Measurements from ENCODE around the gene USHBP1. TPM values are rescaled to one million over a fixed set of nuclear protein-coding genes. Genes with fewer than 3 reads are reported as not detected.
A peak's percentile ranks its signal among the peaks of the same experiment; 100 is the strongest.

USHBP1 gene
- total RNA-seq, 4 donors from 2014 or later, result 0.70 to 4.8 (median 0.73) TPM; not detected in 1

DNA sequence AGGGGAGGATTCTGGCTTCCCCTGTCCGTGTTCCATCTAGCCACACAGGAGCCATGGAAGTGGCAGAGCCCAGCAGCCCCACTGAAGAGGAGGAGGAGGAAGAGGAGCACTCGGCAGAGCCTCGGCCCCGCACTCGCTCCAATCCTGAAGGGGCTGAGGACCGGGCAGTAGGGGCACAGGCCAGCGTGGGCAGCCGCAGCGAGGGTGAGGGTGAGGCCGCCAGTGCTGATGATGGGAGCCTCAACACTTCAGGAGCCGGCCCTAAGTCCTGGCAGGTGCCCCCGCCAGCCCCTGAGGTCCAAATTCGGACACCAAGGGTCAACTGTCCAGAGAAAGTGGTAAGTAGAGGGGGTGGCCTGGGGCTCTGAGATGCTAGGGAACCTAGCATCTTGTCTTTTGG lies 4.2 kb upstream of the USHBP1 start:
- Histone ChIP-seq H3K27me3 (no peaks in the 10 kb centered on the region), H3K4me3 (no peak overlapping the region), H3K27ac (no peak overlapping the region), H3K4me1 (peaks cover 7 to 25% (median 9%) of the 10 kb centered on the region in 3 donors), H3K9me3 (no peaks in the 10 kb centered on the region), H3K36me3 (peaks cover 5 to 52% (median 23%) of the 10 kb centered on the region in 3 donors)
- DNase-seq, result no peak
- 84 to 96% methylated on average over 3 to 4 of the region's 13 CpGs for WGBS, 2 donors
- intact Hi-C loops (cut with DNase I), result no loop called here
- TF ChIP-seq POLR2A (IDR thresholded peaks at IDR 0.05), result no peak
- TF ChIP-seq, protein P1, sequence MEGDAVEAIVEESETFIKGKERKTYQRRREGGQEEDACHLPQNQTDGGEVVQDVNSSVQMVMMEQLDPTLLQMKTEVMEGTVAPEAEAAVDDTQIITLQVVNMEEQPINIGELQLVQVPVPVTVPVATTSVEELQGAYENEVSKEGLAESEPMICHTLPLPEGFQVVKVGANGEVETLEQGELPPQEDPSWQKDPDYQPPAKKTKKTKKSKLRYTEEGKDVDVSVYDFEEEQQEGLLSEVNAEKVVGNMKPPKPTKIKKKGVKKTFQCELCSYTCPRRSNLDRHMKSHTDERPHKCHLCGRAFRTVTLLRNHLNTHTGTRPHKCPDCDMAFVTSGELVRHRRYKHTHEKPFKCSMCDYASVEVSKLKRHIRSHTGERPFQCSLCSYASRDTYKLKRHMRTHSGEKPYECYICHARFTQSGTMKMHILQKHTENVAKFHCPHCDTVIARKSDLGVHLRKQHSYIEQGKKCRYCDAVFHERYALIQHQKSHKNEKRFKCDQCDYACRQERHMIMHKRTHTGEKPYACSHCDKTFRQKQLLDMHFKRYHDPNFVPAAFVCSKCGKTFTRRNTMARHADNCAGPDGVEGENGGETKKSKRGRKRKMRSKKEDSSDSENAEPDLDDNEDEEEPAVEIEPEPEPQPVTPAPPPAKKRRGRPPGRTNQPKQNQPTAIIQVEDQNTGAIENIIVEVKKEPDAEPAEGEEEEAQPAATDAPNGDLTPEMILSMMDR (IDR thresholded peaks at IDR 0.05), result no peak

DNA sequence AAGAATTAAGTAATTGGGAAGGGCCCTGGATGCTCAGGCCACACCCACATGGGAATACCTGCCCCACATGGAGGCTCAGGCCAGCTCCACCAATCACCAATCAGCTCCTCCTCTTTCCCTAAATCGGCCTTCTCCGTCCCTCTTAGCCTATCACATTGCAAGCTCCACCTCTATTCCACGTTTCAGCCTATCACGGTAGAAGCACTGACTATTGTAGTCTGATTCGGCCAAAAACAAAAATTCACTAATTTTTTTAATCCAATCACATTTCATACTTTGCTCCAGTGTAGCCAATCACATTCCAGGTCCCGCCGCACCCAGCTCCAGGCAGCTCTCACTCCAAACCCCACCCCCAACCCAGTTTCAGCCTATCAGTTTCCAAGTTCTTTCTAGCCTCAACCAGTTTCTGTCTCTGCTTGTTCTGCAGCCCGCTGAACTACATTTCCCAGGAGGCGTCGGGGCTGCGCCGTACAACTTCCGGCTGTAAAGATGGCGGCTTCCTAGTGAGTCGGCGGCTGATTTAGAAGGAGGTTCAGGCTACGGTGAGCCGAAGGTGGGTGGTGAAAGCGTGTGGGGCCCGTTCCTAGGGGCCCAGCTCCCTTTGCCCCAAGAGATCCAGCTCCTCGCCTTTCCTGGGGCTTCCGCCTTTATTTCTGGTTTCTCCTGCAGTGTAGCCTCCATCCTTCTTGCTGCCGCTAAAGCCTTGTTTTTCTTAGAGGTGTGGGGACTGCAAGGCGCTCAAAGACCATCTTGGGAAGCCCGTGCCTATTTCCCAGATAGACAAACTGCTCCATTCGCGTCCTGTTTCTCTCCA lies 2.6 kb upstream of the USHBP1 start, which contains the start of gene BABAM1:
Gene BABAM1, plus strand, starts transcription at position 469 of the 814 bp plus-strand sequence. CDS start 1,364 bp downstream, outside the sequence.
- peak; percentile 94 for DNase-seq
- Histone ChIP-seq H3K9me3 (no peaks in the 10 kb centered on the region), H3K4me1 (peaks cover 7 to 25% (median 9%) of the 10 kb centered on the region in 3 donors), H3K4me3 (peak within 1 kb of the TSS; percentile 65 to 89 (median 81)), H3K36me3 (peaks cover 0 to 37% (median 15%) of the 10 kb centered on the region in 3 donors), H3K27ac (peak within 1 kb of the TSS; percentile 78 to 86 (median 81)), H3K27me3 (no peaks in the 10 kb centered on the region)
- 0 to 2% methylated on average over 19 to 24 of the region's 27 CpGs for WGBS, 2 donors
- intact Hi-C loops (cut with DNase I), result no loop called here
- TF ChIP-seq, protein P1 (IDR thresholded peaks at IDR 0.05), result peak in 1 of 6 experiments; percentile 19
- TF ChIP-seq POLR2A (IDR thresholded peaks at IDR 0.05), result peak in 1 of 4 donors; percentile 43

DNA sequence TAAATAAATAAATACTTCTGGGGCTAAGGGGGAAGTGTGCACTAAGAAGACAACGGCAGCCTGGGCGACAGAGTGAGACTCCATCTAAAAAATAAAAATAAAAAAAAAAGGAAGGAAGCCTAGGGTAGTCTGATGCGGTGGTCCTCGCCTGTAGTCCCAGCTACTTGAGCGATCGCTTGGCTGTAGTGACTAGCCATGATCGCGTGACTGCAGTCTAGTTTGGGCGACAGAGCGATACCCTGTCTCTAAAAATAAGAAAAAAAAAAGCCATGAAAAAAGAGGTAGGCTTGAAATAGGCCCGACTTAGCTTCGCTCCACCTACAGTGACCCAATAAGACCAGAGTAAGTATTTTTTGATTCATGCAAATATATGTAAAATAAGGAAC lies 2.0 kb upstream of the USHBP1 start:
- TF ChIP-seq, protein P1 (IDR thresholded peaks at IDR 0.05), result no peak
- no peak for TF ChIP-seq POLR2A (IDR thresholded peaks at IDR 0.05)
- peaks cover 0 to 31% (median 12%) of the 10 kb centered on the region in 3 donors for H3K36me3 ChIP-seq
- H3K4me3 ChIP-seq, result peak overlapping the region in 2 of 4 donors; percentile 5 to 89
- H3K27ac ChIP-seq, result peak overlapping the region; percentile 78 to 86 (median 81)
- intact Hi-C loops (cut with DNase I), result no loop called here
- peaks cover 7 to 25% (median 9%) of the 10 kb centered on the region in 3 donors for H3K4me1 ChIP-seq
- WGBS, 2 donors, result 66 to 77% methylated on average over 12 of the region's 12 CpGs
- H3K9me3 ChIP-seq, result no peaks in the 10 kb centered on the region
- H3K27me3 ChIP-seq, result no peaks in the 10 kb centered on the region
- no peak for DNase-seq

DNA sequence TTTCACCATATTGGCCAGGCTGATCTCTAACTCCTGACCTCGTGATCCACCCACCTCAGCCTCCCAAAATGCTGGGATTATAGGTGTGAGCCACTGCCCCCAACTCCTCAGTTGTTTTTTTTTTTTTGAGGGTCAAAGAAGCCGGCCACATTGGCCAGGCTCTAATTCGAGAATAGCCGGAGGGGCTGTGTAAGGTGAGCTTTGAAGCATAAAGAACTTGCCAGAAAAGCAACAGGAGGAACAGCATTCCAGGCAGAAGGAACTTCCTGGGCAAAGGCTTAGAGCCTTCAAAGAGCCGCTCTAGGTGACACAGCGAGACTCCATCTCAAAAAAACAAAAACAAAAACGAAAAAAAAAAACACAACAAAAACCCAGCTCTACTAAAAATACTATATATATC lies 1.5 kb upstream of the USHBP1 start:
- H3K4me1 ChIP-seq, result peaks cover 7 to 26% (median 9%) of the 10 kb centered on the region in 3 donors
- peaks cover 0 to 25% (median 6%) of the 10 kb centered on the region in 3 donors for H3K36me3 ChIP-seq
- 92 to 98% methylated on average over 4 of the region's 7 CpGs for WGBS, 2 donors
- DNase-seq, result no peak
- intact Hi-C loops (cut with DNase I), result no loop called here
- H3K27ac ChIP-seq, result peak overlapping the region in 2 of 4 donors; percentile 84 to 86
- H3K9me3 ChIP-seq, result no peaks in the 10 kb centered on the region
- no peak overlapping the region for H3K4me3 ChIP-seq
- no peaks in the 10 kb centered on the region for H3K27me3 ChIP-seq
- no peak for TF ChIP-seq POLR2A (IDR thresholded peaks at IDR 0.05)
- TF ChIP-seq, protein P1 (IDR thresholded peaks at IDR 0.05), result no peak
